ENCODE results near the gene DIP2A.

DIP2A gene

DNA sequence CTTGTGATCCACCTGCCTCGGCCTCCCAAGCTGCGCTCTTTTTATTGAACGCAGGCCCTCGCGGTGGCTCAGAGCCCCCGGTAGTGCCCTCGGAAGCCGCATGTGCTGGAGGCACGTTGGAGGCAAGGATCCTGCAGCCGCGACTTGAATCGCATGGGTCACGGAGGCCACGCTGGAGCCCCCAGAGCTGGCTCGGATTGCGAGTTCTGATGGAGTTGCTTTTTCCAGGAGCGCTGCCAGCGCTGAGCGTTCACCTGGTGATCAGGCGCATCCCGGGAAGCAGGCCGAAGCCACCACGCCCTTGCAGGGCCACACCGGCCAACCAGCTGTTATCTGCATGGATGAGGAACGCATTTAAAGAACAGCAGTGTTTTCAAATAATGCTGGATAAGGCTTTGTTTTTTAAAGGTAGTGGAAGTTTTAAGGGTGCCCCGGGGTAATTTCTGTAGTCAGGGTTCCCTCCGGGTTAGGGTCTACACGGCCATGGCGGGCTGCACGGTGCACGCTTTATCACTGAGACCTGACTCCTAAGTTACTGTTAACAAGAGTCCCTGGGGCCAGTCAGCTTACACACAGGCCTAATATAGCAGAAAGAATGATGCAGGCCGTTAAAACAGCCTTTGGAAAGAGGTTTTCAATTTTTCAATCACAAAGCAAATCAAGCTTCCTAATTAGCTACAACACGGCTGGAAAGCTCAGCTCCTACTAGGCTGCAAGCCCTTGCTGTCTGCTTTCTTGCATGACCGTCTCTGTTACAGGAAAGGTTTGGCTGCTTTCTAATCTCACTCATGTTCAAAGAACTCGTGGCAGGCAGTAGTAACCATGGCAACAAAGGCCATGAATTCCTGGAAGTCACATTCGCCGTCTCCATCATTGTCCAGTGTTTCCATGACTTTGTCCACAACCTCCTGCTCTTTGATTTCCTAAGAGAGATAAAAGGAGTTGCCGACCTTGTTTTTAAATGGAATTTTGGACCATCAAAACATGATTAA, 140.2 kb downstream of the DIP2A start:
- DNase-seq, result no peak

DNA sequence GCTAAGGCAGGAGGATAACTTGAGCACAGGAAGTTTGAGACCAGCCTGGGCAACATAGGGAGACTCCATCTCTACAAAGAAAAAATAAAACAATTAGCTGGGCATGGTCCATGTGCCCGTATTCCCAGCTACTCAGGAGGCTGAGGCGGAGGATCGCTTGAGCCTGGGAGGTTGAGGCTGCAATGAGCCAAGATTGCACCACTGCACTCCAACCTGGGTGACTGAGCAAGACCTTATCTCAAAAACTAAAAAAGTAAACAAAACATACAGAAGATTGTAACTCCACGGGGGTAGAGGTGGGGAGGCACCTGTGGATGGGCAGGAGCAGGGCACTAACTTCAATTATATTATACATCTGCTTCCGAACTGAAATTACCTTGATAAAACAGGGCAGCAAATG, 141.6 kb downstream of the DIP2A start:
- no peak for DNase-seq

DNA sequence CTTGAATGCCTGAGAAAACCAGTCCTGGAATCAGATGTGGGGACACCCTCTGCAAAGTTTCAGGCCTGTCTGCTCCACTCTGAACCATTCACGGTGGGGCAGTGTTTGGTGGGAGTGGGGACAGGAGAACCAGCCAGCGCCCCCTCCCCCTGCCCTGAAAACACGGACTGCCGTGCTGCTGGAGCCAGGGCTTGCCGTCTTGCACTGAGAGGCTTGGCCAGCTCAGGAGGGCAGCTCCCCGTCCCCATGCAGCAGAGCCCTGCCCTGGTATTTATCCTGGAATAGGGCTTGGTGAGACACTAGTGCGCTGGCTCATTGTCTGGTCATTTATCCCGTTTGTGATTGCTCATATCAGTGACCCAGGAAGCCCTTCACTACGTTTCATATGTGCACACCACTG, 142.3 kb downstream of the DIP2A start:
- no peak for DNase-seq

DNA sequence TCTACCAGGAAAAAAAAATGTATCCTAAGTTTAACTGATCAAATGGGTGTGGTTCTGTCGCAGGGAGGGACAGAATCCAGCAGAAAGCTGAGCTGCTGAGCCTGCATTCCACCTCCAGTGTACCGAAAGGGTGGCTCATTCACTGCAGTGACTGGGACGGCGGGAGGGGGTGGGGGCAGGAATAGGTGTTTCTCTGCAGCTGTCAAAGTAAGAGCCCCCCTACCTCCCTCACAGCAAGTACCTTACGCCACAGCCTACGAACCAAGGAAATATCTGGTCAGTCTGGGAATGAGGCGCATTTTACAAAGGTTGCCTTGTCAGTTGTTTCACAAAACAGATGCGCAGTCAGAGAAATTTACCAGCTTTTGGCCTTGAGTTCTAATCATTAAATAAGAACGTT, 144.5 kb downstream of the DIP2A start:
- no peak for DNase-seq

DNA sequence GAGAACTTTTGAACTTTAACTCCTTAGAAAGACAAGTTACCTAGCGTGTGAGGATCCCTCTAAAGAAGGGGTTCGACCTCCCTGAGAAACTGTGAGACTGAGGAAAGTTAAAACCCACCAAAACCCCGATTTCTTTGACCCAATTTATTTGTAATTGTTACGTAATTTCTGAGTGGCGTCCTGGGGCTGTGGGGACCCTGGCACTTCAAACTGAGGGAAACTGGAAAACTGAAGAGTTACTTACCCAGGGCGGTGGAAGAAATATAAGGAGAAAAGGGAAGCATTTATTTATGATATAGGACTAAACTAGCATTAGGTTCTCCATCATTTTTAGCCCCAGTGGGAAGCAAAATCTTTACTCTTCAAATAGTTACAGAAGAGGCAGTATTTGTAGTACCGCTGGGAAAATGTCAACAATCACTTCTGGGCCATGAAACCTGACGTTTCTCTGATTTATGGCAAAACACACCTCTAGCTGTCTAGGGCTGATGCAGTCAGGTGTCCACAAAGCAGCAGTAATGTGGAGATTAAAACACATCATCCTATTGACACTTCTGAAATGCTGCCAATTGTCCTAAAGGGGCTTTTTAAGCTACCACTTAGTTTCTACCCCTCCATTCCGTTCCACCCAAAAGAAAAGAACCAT, 145.8 kb downstream of the DIP2A start:
- no peak for DNase-seq

DNA sequence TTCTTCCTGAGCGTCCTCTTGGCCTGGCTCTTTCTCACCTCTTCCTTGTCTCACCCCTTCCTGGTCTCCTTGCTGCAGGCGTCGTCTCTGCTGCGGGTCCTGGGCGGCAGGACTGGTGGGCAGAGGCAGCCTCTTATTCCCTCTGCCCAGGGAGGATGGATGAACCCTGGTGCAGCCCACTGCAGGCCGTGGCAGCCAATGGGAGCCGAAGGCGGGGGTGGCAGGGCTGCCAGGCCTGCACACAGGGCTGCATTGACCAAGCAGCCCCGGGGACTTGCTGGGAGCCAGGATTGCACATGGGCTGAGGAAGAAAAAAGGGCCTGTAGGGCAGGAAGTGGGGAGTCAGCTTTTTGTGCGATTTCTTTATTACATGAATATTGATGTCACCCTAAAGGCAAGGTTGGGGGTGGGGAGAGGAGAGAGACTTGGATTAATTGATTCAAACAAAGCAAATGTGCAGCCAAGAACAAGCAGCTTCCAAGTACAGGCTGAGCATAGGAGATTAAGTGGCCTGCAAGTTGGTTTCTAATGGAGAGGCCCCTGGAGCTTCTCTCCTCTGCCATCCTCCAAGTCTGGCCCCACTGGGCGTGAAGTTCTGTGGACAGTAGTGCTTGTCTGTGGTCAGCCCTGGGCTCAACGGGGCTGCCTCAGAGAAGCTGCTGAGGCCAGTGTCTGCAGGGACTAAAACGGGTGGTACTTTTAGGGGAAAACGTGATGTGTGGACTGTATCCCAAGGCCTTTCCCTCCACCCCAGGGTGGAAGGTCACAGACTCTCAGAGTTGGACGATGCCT, 146.5 kb downstream of the DIP2A start, which contains the start of gene S100B:
TSS of gene S100B (minus strand) at position 108 of the 792 bp plus-strand sequence. CDS start 2,667 bp downstream, outside the sequence.
- peak in 1 of 5 experiments; percentile 25 for DNase-seq

DNA sequence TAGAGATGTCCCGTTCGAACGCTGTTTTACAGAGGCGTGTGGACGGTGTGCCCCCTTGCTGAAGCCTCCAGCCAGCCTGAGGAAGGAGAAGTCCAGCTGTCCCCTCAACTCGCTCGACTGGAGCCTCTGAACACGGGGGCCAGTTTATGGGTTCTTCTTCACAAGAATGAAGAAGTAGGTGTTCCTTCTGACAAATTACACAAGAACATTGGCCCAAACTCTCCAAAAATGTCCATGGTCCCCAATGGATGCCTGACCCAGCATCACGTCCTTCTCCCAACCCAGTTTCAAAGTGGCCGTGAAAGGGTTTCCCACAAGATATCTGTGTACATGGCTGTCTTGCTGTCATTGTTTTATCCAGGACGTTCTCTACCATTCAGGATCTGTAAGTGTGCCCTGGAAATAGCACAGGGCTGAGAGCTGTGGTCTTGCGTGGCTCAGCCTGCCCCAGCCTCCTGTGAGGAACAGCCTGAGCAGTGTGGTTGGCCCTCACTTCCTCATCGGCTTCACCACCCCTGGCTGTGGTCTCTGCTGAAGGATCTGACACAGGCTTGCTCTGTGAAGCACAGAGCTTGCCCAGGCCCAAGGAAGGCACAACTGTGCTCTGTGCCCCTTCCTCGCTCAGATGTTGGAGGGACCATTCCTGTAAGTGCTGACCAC, 147.2 kb downstream of the DIP2A start:
- DNase-seq, result peak in 2 of 5 experiments; percentile 51 to 80

DNA sequence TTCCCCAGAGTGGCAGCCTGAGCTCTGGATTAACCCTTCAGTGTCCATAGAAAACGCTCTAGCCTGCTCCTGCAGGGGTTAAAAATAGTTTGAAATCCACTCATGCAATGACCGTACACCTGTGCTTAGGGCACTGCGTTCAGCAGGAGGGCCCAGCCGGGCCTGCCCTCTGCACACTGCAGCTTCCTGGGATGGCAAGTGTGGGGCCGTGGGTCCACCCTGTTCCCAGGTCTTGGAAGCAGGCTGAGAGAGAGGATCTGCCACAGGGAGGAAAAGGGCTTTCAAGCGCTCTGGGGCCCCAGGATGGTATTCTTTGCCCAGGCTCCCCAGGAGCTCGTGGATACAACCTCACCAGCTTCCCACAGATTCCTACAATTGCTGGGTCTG, 147.7 kb downstream of the DIP2A start:
- no peak for DNase-seq

DNA sequence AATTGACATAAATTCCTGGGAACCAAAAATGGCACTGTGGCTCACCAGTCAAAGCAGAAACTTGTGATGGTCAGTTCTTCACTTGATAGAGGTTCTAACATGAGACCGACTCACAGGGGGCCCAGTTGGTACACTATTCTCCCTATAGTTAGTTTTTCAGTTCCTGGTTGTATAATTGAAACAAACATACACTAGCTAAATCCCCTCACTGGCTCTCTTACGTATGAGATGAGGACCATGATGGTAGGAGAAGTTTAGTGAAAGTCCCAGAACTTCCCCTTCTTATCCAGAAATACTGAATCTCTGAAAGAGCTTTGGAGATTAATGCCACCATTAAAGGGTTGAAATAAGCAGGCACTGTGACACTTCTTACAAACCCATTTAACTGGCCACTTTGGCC, 148.9 kb downstream of the DIP2A start:
- DNase-seq, result no peak

DNA sequence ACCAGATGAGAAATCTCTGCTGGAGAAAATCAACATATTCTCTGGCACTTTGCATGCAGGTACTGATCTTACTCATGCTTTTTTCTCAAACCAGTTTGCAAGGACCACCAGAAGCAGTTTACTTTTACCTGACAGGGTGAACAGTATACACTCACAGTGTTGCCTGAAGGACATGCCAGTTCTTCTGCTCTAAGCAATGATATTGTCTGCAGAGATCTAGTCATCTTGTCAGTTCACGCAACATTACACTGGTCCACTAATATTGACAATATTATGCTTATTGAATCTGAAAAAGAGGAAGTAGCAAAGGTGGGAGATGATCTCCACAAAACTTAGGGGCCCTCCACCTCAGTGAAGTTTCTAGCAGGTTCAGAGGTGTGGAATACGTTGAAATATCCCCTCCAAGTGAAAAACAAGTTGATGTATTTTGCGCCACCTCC, 150.0 kb downstream of the DIP2A start:
- DNase-seq, result no peak

DNA sequence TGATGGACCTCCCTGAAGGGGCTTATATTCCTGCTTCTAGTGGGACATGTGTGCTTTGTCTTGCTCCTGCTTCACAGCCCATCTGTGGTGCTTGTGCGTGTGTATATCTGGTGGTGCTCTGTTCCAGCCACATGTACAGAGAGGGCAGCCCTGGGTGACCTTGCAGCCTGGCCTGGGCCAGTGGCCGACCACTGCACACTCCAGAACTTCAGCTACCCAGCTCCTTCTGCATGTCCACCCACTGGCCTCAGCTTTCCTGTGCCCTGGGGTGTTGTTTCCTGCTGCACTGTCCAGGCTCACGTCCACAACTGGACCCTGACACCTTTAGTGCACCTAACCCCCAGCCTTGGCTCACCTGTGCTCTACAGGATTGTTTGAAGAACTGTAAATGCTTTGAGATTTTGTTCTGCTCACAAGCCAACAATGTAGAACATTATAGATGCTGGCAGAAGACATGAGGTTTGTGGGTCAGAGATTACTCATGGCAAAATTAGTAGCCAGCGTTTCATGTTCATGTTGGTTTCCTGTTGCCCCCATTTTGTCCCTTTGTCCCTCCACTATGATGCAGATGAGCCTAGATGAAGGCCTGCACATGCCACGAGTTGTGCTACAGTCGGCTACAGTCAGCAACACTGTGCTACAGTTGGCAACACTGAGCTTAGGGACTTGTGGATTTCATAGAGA, 151.5 kb downstream of the DIP2A start:
- DNase-seq, result no peak

DNA sequence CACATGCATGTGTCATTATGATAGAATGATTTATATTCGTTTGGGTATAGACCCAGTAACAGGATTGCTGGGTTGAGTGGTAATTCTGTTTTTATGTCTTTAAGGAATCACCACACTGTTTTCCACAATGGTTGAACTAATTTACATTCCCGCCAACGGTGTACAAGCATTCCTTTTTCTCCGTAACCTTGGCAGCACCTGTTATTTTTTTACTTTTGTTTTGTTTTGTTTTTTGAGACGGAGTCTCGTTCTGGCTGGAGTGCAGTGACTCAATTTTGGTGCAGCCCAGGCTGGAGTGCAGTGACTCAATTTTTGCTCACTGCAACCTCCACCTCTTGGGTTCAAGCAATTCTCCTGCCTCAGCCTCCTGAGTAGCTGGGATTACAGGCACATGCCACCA, 154.7 kb downstream of the DIP2A start:
- DNase-seq, result no peak

DNA sequence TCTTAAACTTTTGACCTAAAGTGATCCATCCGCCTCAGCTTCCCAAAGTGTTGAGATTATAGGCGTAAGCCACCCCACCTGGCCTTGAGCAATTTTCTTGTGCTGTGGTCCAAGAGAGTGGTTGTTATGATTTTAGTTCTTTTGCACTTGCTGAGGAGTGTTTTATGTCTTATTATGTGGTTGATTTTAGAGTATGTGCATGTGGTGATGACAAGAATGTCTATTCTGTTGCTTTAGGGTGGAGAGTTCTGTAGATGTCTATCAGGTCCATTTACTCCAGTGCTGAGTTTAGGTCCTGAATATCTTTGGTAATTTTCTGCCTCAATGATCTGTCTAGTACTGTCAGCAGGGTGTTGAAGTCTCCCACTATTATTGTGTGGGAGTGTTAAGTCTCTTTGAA, 157.4 kb downstream of the DIP2A start:
- DNase-seq, result no peak

DNA sequence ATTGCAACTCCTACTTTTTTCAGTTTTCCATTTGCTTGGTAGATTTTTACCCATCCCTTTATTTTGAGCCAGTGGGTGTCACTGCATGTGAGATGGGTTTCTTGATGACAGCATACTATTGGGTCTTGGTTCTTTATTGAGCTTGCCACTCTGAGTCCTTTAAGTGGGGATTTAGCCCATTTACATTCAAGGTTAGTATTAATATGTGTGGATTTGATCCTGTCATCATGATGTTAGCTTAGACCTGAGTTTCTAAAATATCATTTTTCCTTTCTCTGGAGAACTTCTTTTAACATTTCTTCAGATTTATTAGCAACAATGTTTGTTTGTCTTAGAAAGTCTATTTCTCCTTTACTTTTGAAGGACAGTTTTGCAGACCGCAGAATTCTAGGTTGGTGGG, 158.0 kb downstream of the DIP2A start:
- no peak for DNase-seq

DNA sequence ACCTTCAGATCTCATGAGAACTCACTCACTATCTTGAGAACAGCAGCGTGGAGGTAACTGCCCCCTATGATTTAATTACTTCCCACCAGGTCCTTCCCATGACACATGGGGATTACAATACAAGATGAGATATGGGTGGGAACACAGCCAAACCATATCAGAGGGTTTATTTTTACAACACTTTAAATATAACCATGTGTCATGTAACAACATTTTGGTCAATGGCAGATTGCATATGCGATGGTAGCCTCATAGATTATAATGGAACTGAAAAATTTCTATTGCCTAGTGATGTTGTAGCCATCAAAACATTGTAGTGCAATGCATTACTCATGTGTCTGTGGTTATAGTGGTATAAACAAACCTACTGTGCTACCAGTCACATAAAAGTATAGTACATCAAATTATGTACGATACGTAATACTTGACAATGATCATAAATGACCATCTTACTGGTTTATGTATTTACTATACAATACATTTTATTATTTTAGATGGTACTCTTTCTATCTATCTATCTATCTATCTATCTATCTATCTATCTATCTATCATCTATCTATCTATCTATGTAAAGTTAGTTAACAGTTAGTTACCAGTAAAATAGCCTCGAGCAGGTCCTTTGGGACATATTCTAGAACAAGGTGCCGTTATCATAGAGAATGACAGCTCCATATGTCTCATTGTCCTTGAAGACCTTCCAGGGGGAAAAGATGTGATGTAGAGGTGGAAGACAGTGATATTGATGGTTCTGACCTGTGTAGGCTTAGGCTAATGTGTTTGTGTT, 158.8 kb downstream of the DIP2A start:
- DNase-seq, result no peak

DNA sequence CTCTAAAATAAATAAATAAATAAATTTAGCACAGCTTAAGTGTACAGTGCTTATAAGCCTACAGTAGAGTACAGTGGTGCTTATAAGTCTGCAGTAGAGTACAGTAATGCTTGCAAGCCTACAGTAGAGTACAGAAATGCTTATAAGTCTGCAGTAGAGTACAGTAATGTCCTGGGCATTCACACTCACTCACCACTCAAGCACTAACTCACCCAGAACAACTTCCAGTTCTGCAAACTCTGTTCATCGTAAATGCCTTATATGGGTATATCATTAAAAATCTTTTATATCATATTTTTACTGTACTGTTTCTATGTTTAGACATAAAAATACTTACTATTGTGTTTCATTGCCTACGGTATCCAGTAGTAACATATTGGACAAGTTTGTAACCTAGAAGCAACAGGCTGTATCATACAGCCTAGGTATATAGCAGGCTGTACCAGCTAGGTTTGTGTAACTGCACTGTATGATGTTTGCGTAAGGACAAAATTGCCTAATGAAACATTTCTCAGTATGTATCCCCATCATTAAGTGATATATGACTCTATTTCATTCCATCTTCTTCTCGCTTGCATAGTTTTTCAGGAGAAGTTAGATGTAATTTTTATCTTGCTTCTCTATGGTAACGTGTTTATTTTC, 160.2 kb downstream of the DIP2A start:
- DNase-seq, result no peak

Data from T-helper 2 cell (primary cell).